ENCODE data around the gene RBM14.
"Not testable (repeated sequence)": the region's sequence is repeated elsewhere in the genome, so short reads cannot be mapped to it uniquely, and the experiment has no call there.

RBM14 gene, protein sequence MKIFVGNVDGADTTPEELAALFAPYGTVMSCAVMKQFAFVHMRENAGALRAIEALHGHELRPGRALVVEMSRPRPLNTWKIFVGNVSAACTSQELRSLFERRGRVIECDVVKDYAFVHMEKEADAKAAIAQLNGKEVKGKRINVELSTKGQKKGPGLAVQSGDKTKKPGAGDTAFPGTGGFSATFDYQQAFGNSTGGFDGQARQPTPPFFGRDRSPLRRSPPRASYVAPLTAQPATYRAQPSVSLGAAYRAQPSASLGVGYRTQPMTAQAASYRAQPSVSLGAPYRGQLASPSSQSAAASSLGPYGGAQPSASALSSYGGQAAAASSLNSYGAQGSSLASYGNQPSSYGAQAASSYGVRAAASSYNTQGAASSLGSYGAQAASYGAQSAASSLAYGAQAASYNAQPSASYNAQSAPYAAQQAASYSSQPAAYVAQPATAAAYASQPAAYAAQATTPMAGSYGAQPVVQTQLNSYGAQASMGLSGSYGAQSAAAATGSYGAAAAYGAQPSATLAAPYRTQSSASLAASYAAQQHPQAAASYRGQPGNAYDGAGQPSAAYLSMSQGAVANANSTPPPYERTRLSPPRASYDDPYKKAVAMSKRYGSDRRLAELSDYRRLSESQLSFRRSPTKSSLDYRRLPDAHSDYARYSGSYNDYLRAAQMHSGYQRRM
- long read RNA-seq, donor 1, transcript RBM14-201 (3 exons, 2,828 nt) = major isoform, 10 of 40 reads
- long read RNA-seq, donor 1, partial matches to known transcripts = 30 of 40 reads
- long read RNA-seq, donor 1, other reads (novel, unspliced or antisense) = 0 of 40 reads
- long read RNA-seq, donor 2, partial matches to known transcripts = 15 of 18 reads
- long read RNA-seq, donor 2, other reads (novel, unspliced or antisense) = 0 of 18 reads
- long read RNA-seq, donor 3, transcript RBM14-201 (3 exons, 2,828 nt) = major isoform, 6 of 24 reads
- long read RNA-seq, donor 3, partial matches to known transcripts = 16 of 24 reads
- long read RNA-seq, donor 3, other reads (novel, unspliced or antisense) = 0 of 24 reads
- long read RNA-seq, donor 4, transcript RBM14-201 (3 exons, 2,828 nt) = major isoform, 5 of 38 reads
- long read RNA-seq, donor 4, partial matches to known transcripts = 32 of 38 reads
- long read RNA-seq, donor 4, other reads (novel, unspliced or antisense) = 0 of 38 reads
- long read RNA-seq, donor 5, transcript RBM14-201 (3 exons, 2,828 nt) = major isoform, 12 of 19 reads
- long read RNA-seq, donor 5, partial matches to known transcripts = 7 of 19 reads
- long read RNA-seq, donor 5, other reads (novel, unspliced or antisense) = 0 of 19 reads
- long read RNA-seq, donor 6, partial matches to known transcripts = 41 of 44 reads
- long read RNA-seq, donor 6, other reads (novel, unspliced or antisense) = 0 of 44 reads
- long read RNA-seq, donor 7, transcript RBM14-201 (3 exons, 2,828 nt) = major isoform, 7 of 68 reads
- long read RNA-seq, donor 7, partial matches to known transcripts = 61 of 68 reads
- long read RNA-seq, donor 7, other reads (novel, unspliced or antisense) = 0 of 68 reads
- long read RNA-seq, donor 8, transcript RBM14-201 (3 exons, 2,828 nt) = major isoform, 12 of 40 reads
- long read RNA-seq, donor 8, partial matches to known transcripts = 27 of 40 reads
- long read RNA-seq, donor 8, other reads (novel, unspliced or antisense) = 0 of 40 reads

DNA sequence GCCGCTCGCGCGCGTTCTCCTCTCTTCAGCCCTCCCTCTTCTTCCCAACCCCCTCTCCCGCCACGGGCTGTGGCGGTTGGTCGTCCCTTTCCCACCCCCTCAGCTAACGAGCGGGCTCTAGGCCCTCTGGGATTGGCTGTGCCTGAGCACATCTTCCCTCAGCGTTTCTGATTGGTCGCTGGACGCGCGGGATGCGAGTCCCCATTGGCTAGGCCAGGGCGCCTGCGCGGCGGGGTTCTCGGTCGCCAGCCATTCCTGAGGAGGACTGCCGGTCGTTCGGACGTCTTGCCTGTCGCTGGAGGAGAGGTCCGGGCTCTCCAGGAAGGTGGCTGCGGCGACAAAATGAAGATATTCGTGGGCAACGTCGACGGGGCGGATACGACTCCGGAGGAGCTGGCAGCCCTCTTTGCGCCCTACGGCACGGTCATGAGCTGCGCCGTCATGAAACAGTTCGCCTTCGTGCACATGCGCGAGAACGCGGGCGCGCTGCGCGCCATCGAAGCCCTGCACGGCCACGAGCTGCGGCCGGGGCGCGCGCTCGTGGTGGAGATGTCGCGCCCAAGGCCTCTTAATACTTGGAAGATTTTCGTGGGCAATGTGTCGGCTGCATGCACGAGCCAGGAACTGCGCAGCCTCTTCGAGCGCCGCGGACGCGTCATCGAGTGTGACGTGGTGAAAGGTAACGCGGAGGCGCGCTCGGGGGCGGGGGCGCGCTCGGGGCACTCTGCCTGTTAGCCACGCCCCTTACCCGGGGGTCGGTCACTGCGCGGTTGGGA is at the start of gene RBM14:
Gene RBM14 (plus strand): TSS at position 252 of the 776 bp plus-strand sequence. CDS start 91 bp downstream, at position 343.
- peak; percentile 100 for DNase-seq

DNA sequence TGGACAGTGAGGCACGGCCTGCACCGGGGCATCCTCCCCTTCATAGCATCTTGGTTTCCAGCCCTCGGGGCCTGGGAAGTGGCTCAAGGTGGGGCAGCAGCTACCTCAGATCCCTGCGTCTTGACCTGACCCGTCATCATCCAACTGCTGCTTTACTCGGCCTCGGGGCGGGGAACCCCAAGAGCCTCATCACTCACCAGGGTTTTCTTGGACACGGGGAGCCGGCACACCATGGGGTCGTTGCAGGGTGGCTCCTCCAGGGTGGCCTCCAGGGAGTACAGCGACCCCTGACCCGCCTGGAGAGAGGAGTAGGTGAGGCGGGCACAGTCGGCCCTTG is 48.7 kb upstream of the RBM14 start:
- no peak for DNase-seq

DNA sequence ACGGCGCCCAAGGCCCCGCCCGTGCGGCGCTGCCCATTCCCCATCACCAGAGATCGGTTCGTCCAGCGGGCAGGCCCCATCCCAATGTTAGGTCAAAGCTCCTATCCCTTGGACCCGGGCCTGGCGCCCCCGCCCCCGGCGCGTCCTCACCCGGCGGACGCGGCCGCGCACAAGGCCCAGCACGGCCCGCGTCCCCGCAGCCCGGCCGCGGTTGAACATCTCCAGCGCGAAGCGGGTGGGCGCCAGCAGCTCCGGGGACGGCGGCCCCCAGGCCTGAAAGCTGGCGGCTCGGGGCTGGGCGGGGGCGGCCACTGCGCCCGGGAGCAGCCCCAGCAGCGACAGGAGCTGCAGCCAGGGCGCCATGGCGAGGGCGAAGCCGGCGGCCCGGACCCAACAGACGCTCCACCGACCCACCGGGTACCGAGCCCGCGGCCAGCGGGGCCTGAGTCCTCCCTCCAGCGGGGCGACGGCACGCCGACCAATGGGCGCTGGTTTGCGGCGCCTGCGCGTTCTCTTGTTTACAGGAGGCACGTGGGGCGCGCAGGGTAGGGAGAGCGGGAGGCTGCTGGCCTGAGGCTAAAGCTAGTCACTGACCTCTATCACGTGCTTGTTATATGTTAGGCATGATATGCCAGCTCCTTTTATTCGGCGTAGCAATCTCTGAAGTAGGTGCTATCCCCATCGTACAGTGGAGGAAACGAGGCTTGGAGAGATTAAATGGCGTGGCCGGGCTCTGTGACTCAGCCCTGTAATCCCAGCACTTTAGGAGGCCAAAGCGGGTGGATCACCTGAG is 48.1 kb upstream of the RBM14 start, which contains the start of gene CTSF:
Gene CTSF (minus strand): TSS at position 483 of the 793 bp plus-strand sequence. CDS start 120 bp downstream, at position 363.
- DNase-seq = peak; percentile 83

DNA sequence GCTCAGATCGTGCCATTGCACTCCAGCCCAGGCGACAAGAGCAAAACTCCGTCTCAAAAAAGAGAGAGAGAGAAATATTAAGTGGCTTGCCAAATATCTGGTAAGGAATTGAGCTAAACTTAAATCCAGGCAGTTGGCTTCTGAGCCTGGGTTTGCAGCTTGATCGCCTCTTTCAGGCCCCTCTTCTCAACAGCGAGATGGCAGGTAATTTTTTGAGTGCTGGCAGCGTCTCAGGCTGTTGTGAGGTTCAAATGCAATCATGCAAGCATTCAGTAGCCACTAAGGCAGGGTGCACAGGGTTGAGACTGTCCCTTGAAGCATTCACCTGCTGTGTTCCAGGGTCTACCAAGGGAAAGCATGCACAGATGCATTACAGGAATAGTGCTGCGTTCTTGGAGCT is 47.4 kb upstream of the RBM14 start:
- DNase-seq = no peak

DNA sequence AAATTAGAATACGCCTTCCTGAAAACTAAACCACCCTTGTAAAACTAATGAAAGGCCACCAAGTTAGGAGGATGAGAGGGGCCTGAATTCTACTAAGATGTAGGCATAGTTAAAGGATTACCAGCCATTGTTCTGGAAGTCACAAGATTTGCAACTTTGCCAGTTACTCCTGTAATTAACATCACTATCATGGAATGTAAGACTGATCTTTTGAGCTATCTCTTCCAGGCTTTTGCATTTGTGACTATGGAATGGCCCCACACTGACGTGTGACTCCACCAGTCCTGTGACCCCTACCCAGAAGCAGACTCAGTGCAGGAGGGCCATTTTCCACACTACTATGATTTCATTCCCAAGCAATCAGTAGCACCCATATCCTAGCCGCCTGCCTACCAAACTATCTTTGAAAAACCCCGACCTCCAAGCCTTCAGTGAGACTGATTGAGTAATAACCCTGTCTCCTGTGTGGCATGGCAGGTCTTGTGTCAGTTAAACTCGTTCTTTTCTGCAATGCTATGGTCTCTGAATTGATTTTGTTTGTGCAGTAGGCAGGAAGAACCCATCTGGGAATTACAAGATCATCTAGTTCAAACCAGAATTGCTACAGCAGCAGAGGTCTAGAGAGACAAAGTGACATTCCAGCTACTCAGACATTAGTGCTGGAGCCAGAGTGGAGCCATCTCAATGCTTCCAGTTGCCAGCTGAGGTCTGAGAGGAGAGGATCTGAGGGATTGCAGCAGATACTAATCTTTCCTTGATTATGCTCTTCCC is 46.2 kb upstream of the RBM14 start:
- no peak for DNase-seq

DNA sequence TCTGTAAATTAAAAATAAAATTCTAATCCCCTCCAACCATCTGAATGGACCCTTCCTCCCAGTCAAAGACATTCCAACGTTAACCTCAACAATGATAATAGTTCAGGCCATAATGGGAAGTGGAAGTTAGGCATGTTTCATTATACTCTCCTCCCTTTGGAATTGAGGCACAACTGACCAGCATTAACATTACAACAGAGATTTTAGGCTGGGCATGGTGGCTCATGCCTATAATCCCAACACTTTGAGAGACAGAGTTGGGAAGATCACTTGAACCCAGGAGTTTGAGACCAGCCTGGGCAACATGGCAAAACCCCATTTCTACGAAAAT is 45.6 kb upstream of the RBM14 start:
- DNase-seq = no peak

DNA sequence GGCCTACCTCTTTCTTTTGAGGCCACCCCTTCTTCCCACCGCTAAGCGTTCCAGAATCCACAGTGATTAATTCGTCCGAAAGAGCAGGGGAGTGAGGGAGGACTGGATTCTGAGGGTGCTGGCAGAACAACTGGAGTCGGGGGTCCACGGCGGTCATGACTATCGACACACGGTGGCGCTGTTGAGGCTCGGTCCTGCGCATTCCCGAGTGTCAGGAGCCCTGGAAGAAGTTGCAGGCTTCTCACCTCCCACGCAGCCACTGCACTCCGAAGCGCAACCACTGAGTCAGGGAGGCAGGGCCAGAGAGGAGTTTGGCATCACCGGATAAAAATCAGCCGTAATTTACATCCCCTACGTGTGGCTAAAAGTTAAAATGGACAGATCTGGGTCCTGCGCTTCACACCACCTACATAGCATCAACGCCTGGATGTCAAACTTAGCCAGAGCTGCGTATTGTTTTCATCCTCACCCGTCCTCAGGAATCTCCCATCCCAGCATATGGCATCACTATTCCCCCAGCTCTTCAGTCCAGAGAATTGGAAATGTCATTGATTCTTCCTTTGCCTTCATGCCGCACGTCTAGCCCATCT is 37.3 kb upstream of the RBM14 start:
- peak; percentile 73 for DNase-seq

DNA sequence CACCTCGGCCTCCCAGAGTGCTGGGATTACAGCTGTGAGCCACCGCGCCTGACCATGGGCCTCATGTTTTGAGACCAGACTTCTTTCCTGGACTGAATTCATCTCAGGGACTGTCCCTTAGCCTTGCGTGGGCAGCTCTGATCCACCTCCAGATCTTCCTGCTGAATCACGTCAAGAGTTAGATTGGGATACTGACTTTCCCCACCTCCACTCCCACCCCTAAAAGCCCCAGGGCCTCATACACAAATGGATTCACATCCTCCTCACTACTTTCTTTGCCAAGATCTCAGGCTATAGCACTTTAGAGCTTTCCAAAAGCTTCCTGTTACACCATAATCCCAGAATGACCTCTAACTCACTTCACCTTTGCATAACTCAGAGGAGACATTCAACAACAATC is 35.6 kb upstream of the RBM14 start:
- no peak for DNase-seq

DNA sequence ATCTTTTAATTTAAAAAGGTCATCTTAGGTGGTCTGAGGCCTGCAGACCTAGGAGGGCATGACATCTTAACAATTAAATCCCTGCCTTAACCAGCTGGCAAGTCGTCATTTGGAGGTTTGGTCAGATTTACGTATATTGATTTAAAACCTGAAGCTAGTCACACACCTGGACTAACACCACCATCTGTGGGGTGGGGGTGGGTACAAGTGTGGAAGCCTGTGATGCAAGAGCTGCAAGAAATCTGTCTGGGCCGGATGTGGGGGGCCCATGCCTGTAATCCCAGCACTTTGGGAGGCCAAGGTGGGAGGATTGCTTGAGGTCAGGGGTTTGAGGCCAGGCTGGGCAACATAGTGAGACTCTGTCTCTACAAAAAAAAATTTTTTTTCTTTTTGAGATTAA is 35.2 kb upstream of the RBM14 start:
- no peak for DNase-seq

DNA sequence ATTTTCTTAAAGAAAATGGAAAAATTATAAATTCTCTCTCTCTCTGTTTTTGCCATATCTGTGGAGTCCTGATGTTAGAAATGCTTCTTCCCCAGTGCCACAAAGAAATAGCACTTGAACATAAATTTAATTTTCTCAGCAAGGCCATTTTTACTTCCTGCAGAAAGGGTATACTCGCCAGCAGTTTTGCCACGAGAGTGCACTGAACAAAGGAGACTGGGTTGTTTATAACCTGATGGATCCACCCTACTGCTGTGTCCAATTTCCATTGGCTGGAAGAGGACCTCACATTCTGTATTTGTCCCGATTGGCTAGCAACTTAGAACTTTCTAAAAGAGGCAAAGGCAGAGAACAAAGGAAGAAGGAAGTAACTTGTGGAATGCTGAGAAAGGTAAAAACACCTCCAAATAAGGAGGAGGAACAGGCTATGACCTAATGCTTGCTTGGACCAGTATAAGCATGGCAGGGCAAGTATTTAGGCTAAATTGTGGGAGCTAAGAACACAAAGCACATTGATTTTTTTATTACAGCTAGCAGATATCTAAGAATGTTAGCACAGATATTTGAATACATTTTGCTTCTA is 33.8 kb upstream of the RBM14 start:
- DNase-seq = not testable (repeated sequence)

DNA sequence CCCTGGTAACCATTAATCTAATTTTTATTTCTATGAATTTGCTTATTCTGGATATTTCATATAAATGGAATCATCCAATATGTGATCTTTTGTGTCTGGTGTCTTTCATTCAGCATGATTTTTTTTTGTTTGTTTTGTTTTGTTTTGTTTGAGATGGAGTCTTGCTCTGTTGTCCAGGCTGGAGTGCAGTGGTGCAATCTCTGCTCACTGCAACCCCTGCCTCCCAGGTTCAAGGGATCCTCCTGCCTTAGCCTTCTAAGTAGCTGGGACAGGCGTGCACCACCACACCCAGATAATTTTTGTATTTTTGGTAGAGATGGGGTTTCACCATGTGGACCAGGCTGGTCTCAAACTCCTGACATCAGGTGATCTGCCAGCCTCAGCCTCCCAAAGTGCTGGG is 31.0 kb upstream of the RBM14 start:
- not testable (repeated sequence) for DNase-seq

DNA sequence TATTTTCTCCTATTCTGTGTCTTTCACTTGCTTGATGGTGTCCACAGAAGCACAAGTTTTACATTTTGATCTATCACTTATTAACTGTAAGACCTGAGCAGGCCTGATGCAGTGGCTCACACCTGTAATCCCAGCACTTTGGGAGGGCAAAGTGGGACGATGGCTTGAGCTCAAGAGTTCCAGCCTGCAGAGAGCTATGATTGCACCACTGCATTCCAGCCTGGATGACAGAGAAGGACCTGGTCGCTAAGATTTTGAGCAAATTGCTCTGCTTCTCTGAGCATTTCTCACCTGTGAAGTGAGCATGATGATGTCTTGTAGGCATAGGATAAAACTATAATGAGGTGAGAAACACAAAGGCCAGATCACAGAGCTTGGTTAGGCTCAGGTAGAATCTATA is 30.3 kb upstream of the RBM14 start:
- DNase-seq = no peak

DNA sequence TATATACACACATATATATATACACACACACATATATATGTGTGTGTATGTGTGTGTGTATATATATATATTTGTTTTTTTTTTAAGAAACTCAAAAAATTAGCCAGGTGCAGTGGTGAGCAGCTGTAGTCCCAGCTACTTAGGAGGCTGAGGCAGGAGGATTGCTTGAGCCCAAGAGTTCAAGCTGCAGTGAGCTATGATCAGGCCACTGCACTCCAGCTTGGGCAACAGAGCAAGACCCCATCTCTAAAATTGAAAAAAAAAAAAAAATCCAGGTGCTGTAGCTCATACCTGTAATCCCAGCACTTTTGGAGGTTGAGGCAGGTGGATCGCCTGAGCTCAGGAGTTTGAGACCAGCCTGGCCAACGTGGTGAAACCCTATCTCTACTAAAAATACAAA is 27.1 kb upstream of the RBM14 start:
- DNase-seq = not testable (repeated sequence)

DNA sequence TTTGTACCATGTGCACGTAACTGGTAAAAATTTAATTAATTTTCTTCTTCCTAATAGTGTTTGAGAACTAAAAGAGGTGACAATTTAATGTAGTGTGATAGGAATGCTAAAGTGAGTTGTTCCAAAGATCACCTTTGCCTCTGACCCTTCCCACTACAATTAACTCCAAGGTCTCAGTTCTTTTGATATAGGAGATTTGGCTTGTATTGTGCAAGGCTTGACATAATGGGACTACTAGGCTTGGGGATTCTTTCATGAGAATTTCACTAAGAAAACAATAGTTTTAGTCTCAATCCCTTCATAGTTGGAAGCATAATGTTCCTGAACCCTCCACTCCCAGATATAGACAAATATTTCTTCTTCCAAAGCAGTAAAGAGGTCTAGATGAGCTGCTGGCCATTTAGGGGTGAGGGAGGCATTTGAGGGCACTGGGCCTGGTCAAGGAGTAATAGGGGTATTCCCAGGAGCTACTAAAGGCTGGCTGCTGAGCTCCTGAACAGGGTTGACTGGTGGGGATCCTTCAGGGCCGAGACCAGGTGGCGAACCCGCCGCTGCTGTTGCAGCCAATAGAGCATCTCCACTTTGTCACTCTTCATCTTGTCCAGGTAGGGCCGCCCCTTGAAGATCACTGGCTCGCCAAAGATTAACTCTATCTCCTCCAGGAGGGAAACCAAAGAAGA is 26.3 kb upstream of the RBM14 start:
- no peak for DNase-seq

DNA sequence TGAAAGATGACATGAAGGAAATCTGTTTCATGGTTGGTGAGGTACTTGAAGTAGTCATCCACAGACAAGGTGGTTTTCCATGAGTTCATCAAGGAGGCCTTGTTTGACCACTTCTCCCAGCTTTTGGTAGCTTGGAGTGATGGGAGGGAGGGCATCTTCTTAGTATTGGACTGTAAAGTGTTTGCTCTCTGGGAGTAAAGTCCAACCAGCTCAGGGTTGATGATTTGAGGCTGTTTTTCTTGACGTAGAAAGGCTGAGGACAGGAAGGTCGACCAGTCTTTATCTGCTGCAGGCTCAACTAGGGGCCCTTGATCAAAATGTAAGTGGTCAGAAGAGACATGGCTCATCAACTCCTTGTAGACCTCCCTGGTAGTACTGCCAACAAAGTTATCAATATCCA is 25.3 kb upstream of the RBM14 start:
- no peak for DNase-seq

DNA sequence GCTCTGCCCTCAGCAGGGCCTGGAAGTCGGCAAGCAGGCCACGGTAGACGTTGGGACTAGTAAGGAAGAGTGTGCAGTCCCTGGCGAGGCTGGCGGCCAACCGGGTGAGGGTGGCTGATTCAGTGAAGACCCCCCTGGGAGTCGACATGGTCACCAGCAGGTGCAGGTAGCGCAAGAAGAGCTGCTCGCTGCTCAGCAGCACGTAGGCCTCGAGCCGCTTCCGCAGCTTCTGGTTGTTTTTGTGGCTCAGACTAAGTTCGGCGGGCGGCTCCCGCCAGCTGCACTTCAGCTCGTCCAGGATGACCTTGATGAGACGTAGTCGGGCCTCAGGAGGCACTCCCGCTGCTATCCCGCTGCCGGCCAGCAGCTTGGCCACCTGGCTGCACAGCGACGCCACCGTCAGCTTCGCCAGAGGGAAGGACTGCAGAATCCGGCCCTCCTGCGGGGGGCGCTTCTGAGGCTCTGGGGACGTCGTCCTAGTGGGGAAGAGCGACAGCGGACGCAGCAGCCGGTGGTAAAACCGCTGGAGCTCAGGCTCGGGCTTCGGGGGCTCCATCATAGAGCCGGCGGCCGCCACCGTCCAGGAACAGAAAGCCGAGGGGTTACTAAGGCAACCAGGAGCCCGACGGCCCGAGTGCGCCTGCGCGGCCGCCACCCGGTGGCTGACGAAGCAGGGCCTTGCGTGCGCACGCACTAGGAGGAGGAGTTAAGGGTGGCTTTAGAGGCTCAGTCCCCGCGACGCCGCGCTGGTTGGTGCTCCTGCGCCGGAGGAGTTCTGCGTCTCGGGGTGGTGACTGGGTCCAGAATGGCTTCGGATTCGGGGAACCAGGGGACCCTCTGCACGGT is 23.8 kb upstream of the RBM14 start, which contains the start of the genes CCDC87 and CCS:
Gene CCDC87 (minus strand): TSS at position 607 of the 846 bp plus-strand sequence. CDS start 48 bp downstream, at position 559.
Gene CCS (plus strand): TSS at position 729 of the 846 bp plus-strand sequence. CDS start 77 bp downstream, at position 806.
- DNase-seq = peak; percentile 95

DNA sequence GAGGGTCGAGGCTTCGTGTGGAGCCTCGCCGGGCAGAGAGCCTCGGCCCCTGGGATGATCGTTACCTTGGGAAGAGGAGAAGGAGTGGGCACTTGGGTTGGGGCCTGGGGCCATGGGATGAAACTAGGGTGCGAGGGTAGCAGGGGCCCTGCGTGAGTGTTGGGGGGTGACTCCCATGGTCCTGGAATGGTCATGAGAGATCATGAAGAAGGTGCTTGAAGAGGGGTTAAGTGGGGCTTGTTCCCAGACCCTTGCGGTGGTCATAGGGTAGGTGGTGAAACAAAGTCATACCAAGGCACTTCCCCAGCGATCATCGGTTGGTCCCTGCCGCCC is 23.2 kb upstream of the RBM14 start:
- DNase-seq = no peak

Data from right kidney (tissue), 9 donors.